Stimulated activated naive CD8-positive, alpha-beta T cell treated with anti-CD3 and anti-CD28 coated beads, Interleukin-15, Interleukin-2, amounts not matched to agents 100 U/mL and 50 U/mL, for 24 hours (primary cell): ENCODE data around the gene VDAC1.
A peak's percentile ranks its signal among the peaks of the same experiment; 100 is the strongest.

Experiments used
- ATAC-seq: fragments of 150-1000 bp; cut with Tn5 transposase; one replicate; pipeline ENCODE4 v1.10.0; 2021
- DNase-seq: peaks from one replicate; pipeline ENCODE4 v3.0.0; 2021

Gene VDAC1

GRCh38 chr5:134024811-134025210, 20.0 kb upstream of the VDAC1 start:
- DNase-seq: no peak
- no peak for ATAC-seq

GRCh38 chr5:134022333-134022732, 17.6 kb upstream of the VDAC1 start:
- ATAC-seq (no peak), DNase-seq (no peak)

GRCh38 chr5:134020188-134020587, 15.4 kb upstream of the VDAC1 start:
- no peak for DNase-seq

GRCh38 chr5:134019636-134020035, 14.9 kb upstream of the VDAC1 start:
- no peak for DNase-seq
- ATAC-seq: no peak

More at GRCh38 chr5:134020188-134020587, 15.4 kb upstream of the VDAC1 start:
- no peak for ATAC-seq

GRCh38 chr5:134018986-134019316, 14.2 kb upstream of the VDAC1 start:
- ATAC-seq: no peak
- no peak for DNase-seq

- no peak for DNase-seq
These were observed 13.6 kb upstream of the VDAC1 start for GRCh38 chr5:134018154-134018985.

GRCh38 chr5:134008266-134008749, 3.5 kb upstream of the VDAC1 start:
- no peak for ATAC-seq
- DNase-seq: no peak

More at GRCh38 chr5:134018154-134018985, 13.6 kb upstream of the VDAC1 start:
- no peak for ATAC-seq

GRCh38 chr5:134007581-134008265, 2.9 kb upstream of the VDAC1 start:
- no peak for DNase-seq
- no peak for ATAC-seq

- ATAC-seq (no peak), DNase-seq (no peak)
These were observed 1.3 kb upstream of the VDAC1 start for GRCh38 chr5:134006115-134006514.

- DNase-seq (peak; percentile 56), ATAC-seq (no peak)
These were observed 764 bp upstream of the VDAC1 start for GRCh38 chr5:134005417-134006061.

GRCh38 chr5:134003817-134004625, 754 bp downstream of the VDAC1 start:
- ATAC-seq (peak; percentile 15), DNase-seq (peak; percentile 65)

GRCh38 chr5:134003064-134003816, 1.5 kb downstream of the VDAC1 start:
- ATAC-seq (peak; percentile 1), DNase-seq (peak; percentile 61)

GRCh38 chr5:134001938-134002731, 2.6 kb downstream of the VDAC1 start:
- DNase-seq: no peak
- ATAC-seq: no peak

- DNase-seq (no peak), ATAC-seq (no peak)
These were observed 3.9 kb downstream of the VDAC1 start for GRCh38 chr5:134000696-134001453.

- no peak for ATAC-seq
- DNase-seq: no peak
These were observed 4.7 kb downstream of the VDAC1 start for GRCh38 chr5:134000091-134000511.

- ATAC-seq (no peak), DNase-seq (no peak)
These were observed 6.0 kb downstream of the VDAC1 start for GRCh38 chr5:133998807-133999206.

- ATAC-seq (no peak), DNase-seq (no peak)
These were observed 6.7 kb downstream of the VDAC1 start for GRCh38 chr5:133998042-133998441.

GRCh38 chr5:133996683-133997252, 8.0 kb downstream of the VDAC1 start:
- no peak for ATAC-seq
- no peak for DNase-seq

GRCh38 chr5:133995883-133996563, 8.8 kb downstream of the VDAC1 start:
- DNase-seq: no peak
- no peak for ATAC-seq
